ENCODE measurements around the gene ANKRD63. TPM values are rescaled to one million over a fixed set of nuclear protein-coding genes. Genes with fewer than 3 reads are reported as not detected.

ANKRD63 gene
- total RNA-seq, 1 experiment from 2014 or later: 1.2 TPM

DNA sequence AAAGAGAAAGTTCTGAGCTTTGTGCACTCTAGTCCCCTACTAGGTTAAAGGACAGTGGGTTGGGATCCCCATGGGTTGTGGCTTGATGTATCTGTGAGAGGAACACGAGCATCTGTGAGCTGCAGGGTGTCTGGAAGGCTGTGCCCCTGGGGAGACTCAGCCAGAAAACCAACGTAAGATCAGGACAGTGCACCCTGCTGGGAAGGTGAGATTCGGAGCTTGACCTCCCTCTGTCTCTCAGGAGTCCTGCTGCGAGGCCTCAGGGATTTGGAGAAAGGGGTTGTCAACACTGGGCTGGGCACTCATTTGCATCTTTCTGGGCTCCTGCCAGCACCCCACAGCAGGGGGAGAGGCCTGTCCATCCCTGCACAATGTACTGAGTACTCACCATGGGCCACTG lies 15.2 kb downstream of the ANKRD63 start:
- ChIA-PET POLR2A (ENCODE audit: unreplicated experiment) (no interaction called here), CTCF (interaction anchor here (1.6 kb wide), 1 partner anchor 28 kb away, joined by 10 read pairs; the partner anchor contains the start of gene PAK6)
- ATAC-seq (no peak), DNase-seq (no peak)
- no TSS peak for BruUV-seq (replicated peaks)
- no peaks in the 10 kb centered on the region for H3K79me2 ChIP-seq (ENCODE audit: low read length)
- H3K27ac ChIP-seq (ENCODE audit: low read length): peak overlapping the region; percentile 77
- H3K27me3 ChIP-seq (ENCODE audit: low read length): no peaks in the 10 kb centered on the region
- peak overlapping the region; percentile 45; the same call in 1 of the 2 replicates for H3K9ac ChIP-seq (ENCODE audit: low read length)
- H4K20me1 ChIP-seq (ENCODE audit: low read length): no peaks in the 10 kb centered on the region
- peaks cover 3% of the 10 kb centered on the region; the same call in 1 of the 2 replicates for H3K36me3 ChIP-seq (ENCODE audit: low read depth, low read length)
- H3F3A ChIP-seq (ENCODE audit: low read length, unreplicated experiment): no peaks in the 10 kb centered on the region
- no peaks in the 10 kb centered on the region for H3K9me3 ChIP-seq (ENCODE audit: low read length)
- peaks cover 21% of the 10 kb centered on the region for H3K4me1 ChIP-seq (ENCODE audit: insufficient read depth, low read length)
- H2AFZ ChIP-seq (ENCODE audit: low read length): no peak overlapping the region
- no peak overlapping the region for H3K4me3 ChIP-seq (ENCODE audit: low read length)
- no peak for TF ChIP-seq EZH2 (IDR thresholded peaks at IDR 0.05; ENCODE audit: low read length, unreplicated experiment)
- TF ChIP-seq EZH2phosphoT487 (IDR thresholded peaks at IDR 0.05; ENCODE audit: borderline replicate concordance, low read length): no peak
- TF ChIP-seq, protein P1, sequence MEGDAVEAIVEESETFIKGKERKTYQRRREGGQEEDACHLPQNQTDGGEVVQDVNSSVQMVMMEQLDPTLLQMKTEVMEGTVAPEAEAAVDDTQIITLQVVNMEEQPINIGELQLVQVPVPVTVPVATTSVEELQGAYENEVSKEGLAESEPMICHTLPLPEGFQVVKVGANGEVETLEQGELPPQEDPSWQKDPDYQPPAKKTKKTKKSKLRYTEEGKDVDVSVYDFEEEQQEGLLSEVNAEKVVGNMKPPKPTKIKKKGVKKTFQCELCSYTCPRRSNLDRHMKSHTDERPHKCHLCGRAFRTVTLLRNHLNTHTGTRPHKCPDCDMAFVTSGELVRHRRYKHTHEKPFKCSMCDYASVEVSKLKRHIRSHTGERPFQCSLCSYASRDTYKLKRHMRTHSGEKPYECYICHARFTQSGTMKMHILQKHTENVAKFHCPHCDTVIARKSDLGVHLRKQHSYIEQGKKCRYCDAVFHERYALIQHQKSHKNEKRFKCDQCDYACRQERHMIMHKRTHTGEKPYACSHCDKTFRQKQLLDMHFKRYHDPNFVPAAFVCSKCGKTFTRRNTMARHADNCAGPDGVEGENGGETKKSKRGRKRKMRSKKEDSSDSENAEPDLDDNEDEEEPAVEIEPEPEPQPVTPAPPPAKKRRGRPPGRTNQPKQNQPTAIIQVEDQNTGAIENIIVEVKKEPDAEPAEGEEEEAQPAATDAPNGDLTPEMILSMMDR (conservative IDR thresholded peaks at IDR 0.05; ENCODE audit: low read depth, low read length): no peak
- H3K4me2 ChIP-seq (ENCODE audit: low read length): peak overlapping the region; percentile 70; the same call in 1 of the 2 replicates
- intact Hi-C loops (cut with micrococcal nuclease): loop anchor here (2.0 kb wide), 2 partner anchors 15 to 51 kb away; no protein-coding TSS in a partner anchor
- no peaks in the 10 kb centered on the region for H3K9me2 ChIP-seq (replicated peaks; ENCODE audit: low read length)

DNA sequence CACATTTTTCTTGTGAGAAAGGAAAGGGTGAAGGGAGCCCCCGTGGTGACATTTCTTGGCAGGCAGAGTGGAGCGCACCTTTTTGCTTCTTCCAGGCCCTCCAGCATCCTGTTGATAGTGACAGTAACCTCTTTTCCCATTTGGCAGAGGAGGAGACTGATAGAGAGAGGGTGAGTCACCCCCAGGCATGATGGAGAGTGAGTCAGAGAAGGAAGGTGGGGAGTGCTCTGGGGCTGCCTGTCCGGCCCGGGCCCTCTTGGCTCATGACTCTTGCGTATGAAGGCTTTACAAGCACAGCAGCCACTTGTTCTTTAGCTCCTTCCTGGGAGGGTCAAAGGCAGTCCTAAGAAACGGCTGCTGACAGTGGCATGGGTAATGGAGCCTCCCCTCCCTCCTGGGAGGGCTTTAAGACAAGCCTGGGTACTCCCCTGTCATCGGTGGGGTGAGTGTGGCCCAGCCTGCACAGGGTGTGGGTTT lies 16.0 kb downstream of the ANKRD63 start:
- Histone ChIP-seq H3F3A (ENCODE audit: low read length, unreplicated experiment) (no peaks in the 10 kb centered on the region), H2AFZ (ENCODE audit: low read length) (peak overlapping the region; percentile 14; the same call in 1 of the 2 replicates), H4K20me1 (ENCODE audit: low read length) (no peaks in the 10 kb centered on the region), H3K27me3 (ENCODE audit: low read length) (no peaks in the 10 kb centered on the region), H3K27ac (ENCODE audit: low read length) (peak overlapping the region; percentile 80), H3K4me1 (ENCODE audit: insufficient read depth, low read length) (peaks cover 21% of the 10 kb centered on the region), H3K9me2 (replicated peaks; ENCODE audit: low read length) (no peaks in the 10 kb centered on the region), H3K9ac (ENCODE audit: low read length) (peak overlapping the region; percentile 45), H3K36me3 (ENCODE audit: low read depth, low read length) (peaks cover 3% of the 10 kb centered on the region; the same call in 1 of the 2 replicates), H3K4me2 (ENCODE audit: low read length) (peak overlapping the region; percentile 70), H3K79me2 (ENCODE audit: low read length) (no peaks in the 10 kb centered on the region), H3K9me3 (ENCODE audit: low read length) (no peaks in the 10 kb centered on the region), H3K4me3 (ENCODE audit: low read length) (peak overlapping the region; percentile 10; the same call in 1 of the 2 replicates)
- peak; percentile 98 for DNase-seq
- CTCF ChIA-PET: interaction anchor here (0.6 to 1.6 kb wide), 4 partner anchors 12 to 50 kb away, joined by 3 to 14 read pairs (median 9); partner anchors contain the start of gene PAK6
- no TSS peak for BruUV-seq (replicated peaks)
- POLR2A ChIA-PET (ENCODE audit: unreplicated experiment): interaction anchor here (0.6 kb wide), 1 partner anchor 12 kb away, joined by 3 read pairs; no protein-coding TSS in a partner anchor
- TF ChIP-seq, protein P1 (conservative IDR thresholded peaks at IDR 0.05; ENCODE audit: low read depth, low read length): no peak
- TF ChIP-seq EZH2phosphoT487 (IDR thresholded peaks at IDR 0.05; ENCODE audit: borderline replicate concordance, low read length) (no peak), EZH2 (IDR thresholded peaks at IDR 0.05; ENCODE audit: low read length, unreplicated experiment) (no peak)
- ATAC-seq: peak; percentile 98
- intact Hi-C loops (cut with micrococcal nuclease): loop anchor here (2.0 kb wide), 2 partner anchors 14 to 50 kb away; no protein-coding TSS in a partner anchor

DNA sequence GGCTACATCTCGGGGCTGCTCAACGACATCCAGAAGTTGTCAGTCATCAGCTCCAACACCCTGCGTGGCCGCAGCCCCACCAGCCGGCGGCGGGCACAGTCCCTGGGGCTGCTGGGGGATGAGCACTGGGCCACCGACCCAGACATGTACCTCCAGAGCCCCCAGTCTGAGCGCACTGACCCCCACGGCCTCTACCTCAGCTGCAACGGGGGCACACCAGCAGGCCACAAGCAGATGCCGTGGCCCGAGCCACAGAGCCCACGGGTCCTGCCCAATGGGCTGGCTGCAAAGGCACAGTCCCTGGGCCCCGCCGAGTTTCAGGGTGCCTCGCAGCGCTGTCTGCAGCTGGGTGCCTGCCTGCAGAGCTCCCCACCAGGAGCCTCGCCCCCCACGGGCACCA lies 17.0 kb downstream of the ANKRD63 start:
- Histone ChIP-seq H3K79me2 (ENCODE audit: low read length) (no peaks in the 10 kb centered on the region), H3K9me2 (replicated peaks; ENCODE audit: low read length) (no peaks in the 10 kb centered on the region), H3K4me1 (ENCODE audit: insufficient read depth, low read length) (peaks cover 21% of the 10 kb centered on the region), H3K27ac (ENCODE audit: low read length) (peak overlapping the region; percentile 80), H3K36me3 (ENCODE audit: low read depth, low read length) (peaks cover 3% of the 10 kb centered on the region; the same call in 1 of the 2 replicates), H3K9ac (ENCODE audit: low read length) (no peak overlapping the region), H2AFZ (ENCODE audit: low read length) (no peak overlapping the region), H3K4me3 (ENCODE audit: low read length) (no peak overlapping the region), H4K20me1 (ENCODE audit: low read length) (no peaks in the 10 kb centered on the region), H3K27me3 (ENCODE audit: low read length) (no peaks in the 10 kb centered on the region), H3F3A (ENCODE audit: low read length, unreplicated experiment) (no peaks in the 10 kb centered on the region), H3K4me2 (ENCODE audit: low read length) (peak overlapping the region; percentile 68; the same call in 1 of the 2 replicates), H3K9me3 (ENCODE audit: low read length) (no peaks in the 10 kb centered on the region)
- DNase-seq (no peak), ATAC-seq (no peak)
- CTCF ChIA-PET: no interaction called here
- POLR2A ChIA-PET (ENCODE audit: unreplicated experiment): no interaction called here
- TF ChIP-seq, protein P1 (conservative IDR thresholded peaks at IDR 0.05; ENCODE audit: low read depth, low read length): no peak
- no peak for TF ChIP-seq EZH2phosphoT487 (IDR thresholded peaks at IDR 0.05; ENCODE audit: borderline replicate concordance, low read length)
- no peak for TF ChIP-seq EZH2 (IDR thresholded peaks at IDR 0.05; ENCODE audit: low read length, unreplicated experiment)
- intact Hi-C loops (cut with micrococcal nuclease): loop anchor here (2.0 kb wide), 2 partner anchors 13 to 49 kb away; no protein-coding TSS in a partner anchor
- no TSS peak for BruUV-seq (replicated peaks)
